CD4-positive, alpha-beta memory T cell (primary cell): ENCODE results near the gene ZFYVE27. TPM values are rescaled to one million over a fixed set of nuclear protein-coding genes. Genes with fewer than 3 reads are reported as not detected.

ENCODE experiments used
- CTCF ChIA-PET: fragments of 350-600 bp; sonication (Branson Sonifier 250); formaldehyde crosslinking; loops from one replicate; lab custom pipeline; 2021; ENCODE audit warnings: inconsistent platforms; ENCODE audit not compliant: partially characterized antibody; lab: Charles Lee
- POLR2A ChIA-PET: fragments of 350-600 bp; sonication (Branson Sonifier 250); formaldehyde crosslinking; loops from one replicate; lab custom pipeline; 2021; ENCODE audit not compliant: partially characterized antibody; lab: Charles Lee
- DNase-seq, 5 donors: peaks; one replicate each; pipeline versions ENCODE4 v3.0.0 to v3.0.0-alpha.2; 2020 to 2022; ENCODE audit warnings: mixed read lengths in 1 of 5
- H3K27ac ChIP-seq: one replicate; pipeline ENCODE4 v1.7.0; 2013; ENCODE audit warnings: low read depth, low read length
- H3K27me3 ChIP-seq: 2 replicates; pipeline ENCODE4 v1.7.0; 2013; ENCODE audit warnings: mild to moderate bottlenecking, low read length, moderate library complexity; ENCODE audit not compliant: insufficient read depth
- H3K36me3 ChIP-seq: 2 replicates; pipeline ENCODE4 v1.7.0; 2013; ENCODE audit warnings: mild to moderate bottlenecking, low read length, moderate library complexity; ENCODE audit not compliant: insufficient read depth
- H3K4me1 ChIP-seq: 2 replicates; pipeline ENCODE4 v1.7.0; 2013; ENCODE audit warnings: mild to moderate bottlenecking, low read length, moderate library complexity; ENCODE audit not compliant: insufficient read depth
- H3K4me3 ChIP-seq, 2 donors: one replicate each; pipeline ENCODE4 v1.7.0; 2013; ENCODE audit warnings: low read length in 2 of 2, mild to moderate bottlenecking in 1 of 2
- H3K9me3 ChIP-seq, 2 donors: one replicate each; pipeline ENCODE4 v1.7.0; 2013; ENCODE audit warnings: low read length in 2 of 2, control low read depth in 1 of 2; ENCODE audit not compliant: control insufficient read depth in 1 of 2
- H3K27ac Mint-ChIP-seq, 7 donors: one replicate each; pipeline ENCODE4 v1.8.0; 2020 to 2021; ENCODE audit warnings: mixed read lengths in 7 of 7, mild to moderate bottlenecking in 6 of 7, inconsistent platforms in 3 of 7, moderate library complexity in 3 of 7
- H3K27me3 Mint-ChIP-seq, 2 donors: one replicate each; pipeline ENCODE4 v1.8.0; 2020 to 2021; ENCODE audit warnings: mixed read lengths in 2 of 2
- H3K36me3 Mint-ChIP-seq, 2 donors: one replicate each; pipeline ENCODE4 v1.8.0; 2020 to 2021; ENCODE audit warnings: mixed read lengths in 2 of 2, inconsistent platforms in 1 of 2, mild to moderate bottlenecking in 1 of 2
- H3K4me1 Mint-ChIP-seq, 4 donors: one replicate each; pipeline ENCODE4 v1.8.0; 2020 to 2021; ENCODE audit warnings: mixed read lengths in 4 of 4, mild to moderate bottlenecking in 1 of 4
- H3K4me3 Mint-ChIP-seq, 8 donors: one replicate each; pipeline ENCODE4 v1.8.0; 2020 to 2021; ENCODE audit warnings: mixed read lengths in 8 of 8, mild to moderate bottlenecking in 7 of 8, moderate library complexity in 6 of 8, inconsistent platforms in 3 of 8
- H3K9me3 Mint-ChIP-seq, 8 donors: one replicate each; pipeline ENCODE4 v1.8.0; 2020 to 2021; ENCODE audit warnings: mixed read lengths in 8 of 8, mild to moderate bottlenecking in 5 of 8, inconsistent platforms in 3 of 8, moderate library complexity in 1 of 8
- intact Hi-C: fragments of 100-400 bp; cut with micrococcal nuclease; formaldehyde crosslinking; loops from one replicate; pipeline ENCODE4 v1.15.1; 2023
- polyA plus RNA-seq, 2 donors: library from polyadenylated mRNA; unstranded; fragments of 300-500 nt; fragmentation: Illumina TruSeq; gene quantifications; one replicate each; pipeline ENCODE4 v1.2.3, GENCODE V29; 2021
- total RNA-seq, 2 experiments: library from RNA; stranded (reverse); gene quantifications; one replicate each; pipeline ENCODE4 v1.2.3, GENCODE V29; 2021

Gene ZFYVE27
- total and polyA plus RNA-seq, 4 experiments from 2014 or later = 26.8 to 64.5 (median 44.1) TPM

DNA sequence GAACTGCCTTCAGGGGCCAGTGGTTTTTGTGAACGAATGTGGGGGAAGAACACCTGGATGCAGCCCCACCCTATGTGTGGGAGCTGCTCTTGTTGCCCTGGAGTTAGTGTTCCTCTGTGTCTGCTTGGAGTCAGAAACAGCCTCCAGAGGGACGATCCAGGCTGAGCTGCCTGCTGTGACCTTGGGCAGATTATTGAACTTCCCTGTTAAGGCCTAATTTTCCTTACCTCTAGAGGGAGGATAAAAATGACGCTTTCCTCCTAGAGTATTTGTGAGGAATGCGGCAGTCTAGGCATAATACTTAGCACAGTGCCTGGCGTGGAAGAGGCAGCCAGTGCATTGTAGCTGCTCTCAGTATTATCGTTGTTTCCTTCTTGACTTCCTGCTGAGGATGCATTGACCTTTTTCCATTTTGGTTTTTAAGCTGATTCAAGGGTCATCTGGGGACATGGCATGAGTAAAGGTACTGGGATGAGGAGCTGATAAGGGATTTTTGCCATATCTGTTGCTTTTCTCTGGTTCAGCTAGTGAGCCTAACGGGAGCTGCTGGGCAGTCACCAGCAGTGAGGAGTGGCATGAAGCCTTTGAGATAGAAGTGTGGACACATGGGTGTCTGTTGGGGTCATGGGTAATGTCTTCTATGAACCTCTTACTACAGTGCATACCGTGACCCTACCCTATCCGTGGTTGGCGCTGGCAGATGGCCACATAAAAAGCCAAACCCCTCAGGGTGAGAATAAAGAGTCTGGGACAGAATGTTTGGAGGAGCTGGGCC lies 6.4 kb downstream of the ZFYVE27 start:
- H3K4me1 ChIP-seq = peaks cover 29% of the 10 kb centered on the region
- DNase-seq = no peak
- Mint-ChIP-seq H3K9me3 (no peaks in the 10 kb centered on the region), H3K27me3 (no peaks in the 10 kb centered on the region), H3K4me3 (peak overlapping the region in 1 of 8 donors; percentile 24), H3K27ac (peak overlapping the region in 1 of 7 donors; percentile 14), H3K36me3 (peaks cover 59 to 72% of the 10 kb centered on the region in 2 donors), H3K4me1 (peaks cover 28 to 61% (median 45%) of the 10 kb centered on the region in 4 donors)
- H3K27ac ChIP-seq = no peak overlapping the region
- intact Hi-C loops = no loop called here
- CTCF ChIA-PET = interaction anchor here (0.6 to 2.8 kb wide), 7 partner anchors 7 to 126 kb away, joined by 3 to 19 read pairs (median 3); partner anchors contain the start of gene ZFYVE27
- H3K36me3 ChIP-seq = peaks cover 46% of the 10 kb centered on the region
- H3K27me3 ChIP-seq = no peaks in the 10 kb centered on the region
- no peak overlapping the region for H3K4me3 ChIP-seq
- POLR2A ChIA-PET = interaction anchor here (1.1 to 1.4 kb wide), 2 partner anchors 10 to 57 kb away, joined by 3 to 4 read pairs; partner anchors contain the start of gene AVPI1
- H3K9me3 ChIP-seq = no peaks in the 10 kb centered on the region

DNA sequence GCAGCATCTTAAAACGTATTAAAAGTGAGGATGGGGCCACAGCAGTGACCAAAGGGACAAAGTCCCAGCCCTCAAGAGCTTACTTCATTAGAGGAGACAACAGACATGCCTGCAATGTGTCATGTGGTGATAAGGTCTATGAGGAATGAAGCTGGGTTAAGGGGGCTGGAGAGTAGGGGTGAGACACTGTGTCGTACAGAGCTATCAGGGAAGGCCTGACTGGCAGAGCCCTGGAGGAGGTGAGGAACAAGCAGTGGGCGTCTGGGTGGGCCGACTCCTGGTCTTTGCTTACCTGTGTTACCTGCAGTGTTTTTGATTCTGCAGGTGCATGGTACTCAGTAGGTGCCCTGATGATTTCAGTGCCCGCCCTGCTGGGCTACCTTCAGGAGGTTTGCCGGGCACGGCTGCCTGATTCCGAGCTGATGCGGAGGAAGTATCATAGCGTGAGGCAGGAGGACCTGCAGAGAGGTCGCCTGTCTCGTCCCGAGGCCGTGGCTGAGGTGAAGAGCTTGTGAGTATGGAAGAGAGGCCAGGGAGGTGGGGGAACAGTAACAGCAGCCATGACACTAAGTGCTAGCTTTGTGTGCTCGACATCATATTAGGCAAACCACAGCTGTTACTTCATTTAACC lies 7.6 kb downstream of the ZFYVE27 start:
- Mint-ChIP-seq H3K9me3 (no peaks in the 10 kb centered on the region), H3K4me1 (peaks cover 25 to 55% (median 38%) of the 10 kb centered on the region in 4 donors), H3K36me3 (peaks cover 62 to 78% of the 10 kb centered on the region in 2 donors), H3K27me3 (no peaks in the 10 kb centered on the region), H3K27ac (peak overlapping the region in 3 of 7 donors; percentile 43 to 83 (median 69)), H3K4me3 (no peak overlapping the region)
- Histone ChIP-seq H3K9me3 (no peaks in the 10 kb centered on the region), H3K4me1 (peaks cover 19% of the 10 kb centered on the region), H3K4me3 (no peak overlapping the region), H3K27me3 (no peaks in the 10 kb centered on the region), H3K27ac (no peak overlapping the region), H3K36me3 (peaks cover 58% of the 10 kb centered on the region)
- DNase-seq = no peak
- intact Hi-C loops = no loop called here
- ChIA-PET CTCF (interaction anchor here (0.6 to 2.8 kb wide), 12 partner anchors 8 to 126 kb away, joined by 3 to 19 read pairs (median 3); partner anchors contain the start of genes MARVELD1 and ZFYVE27), POLR2A (interaction anchor here (1.1 kb wide), 1 partner anchor 11 kb away, joined by 3 read pairs; no protein-coding TSS in a partner anchor)

GRCh38 chr10:97747573-97747972 lies 10.6 kb downstream of the ZFYVE27 start:
- intact Hi-C loops = no loop called here
- Histone ChIP-seq H3K27ac (no peak overlapping the region), H3K36me3 (peaks cover 79% of the 10 kb centered on the region), H3K9me3 (no peaks in the 10 kb centered on the region), H3K27me3 (no peaks in the 10 kb centered on the region), H3K4me1 (no peaks in the 10 kb centered on the region), H3K4me3 (no peak overlapping the region)
- Mint-ChIP-seq H3K27me3 (no peaks in the 10 kb centered on the region), H3K9me3 (no peaks in the 10 kb centered on the region), H3K36me3 (peaks cover 73 to 83% of the 10 kb centered on the region in 2 donors), H3K4me1 (peaks cover 5 to 30% (median 18%) of the 10 kb centered on the region in 4 donors), H3K27ac (no peak overlapping the region), H3K4me3 (no peak overlapping the region)
- no peak for DNase-seq
- POLR2A ChIA-PET = no interaction called here
- CTCF ChIA-PET = interaction anchor here (1.1 to 1.5 kb wide), 2 partner anchors 44 to 298 kb away, joined by 3 to 4 read pairs; no protein-coding TSS in a partner anchor

DNA sequence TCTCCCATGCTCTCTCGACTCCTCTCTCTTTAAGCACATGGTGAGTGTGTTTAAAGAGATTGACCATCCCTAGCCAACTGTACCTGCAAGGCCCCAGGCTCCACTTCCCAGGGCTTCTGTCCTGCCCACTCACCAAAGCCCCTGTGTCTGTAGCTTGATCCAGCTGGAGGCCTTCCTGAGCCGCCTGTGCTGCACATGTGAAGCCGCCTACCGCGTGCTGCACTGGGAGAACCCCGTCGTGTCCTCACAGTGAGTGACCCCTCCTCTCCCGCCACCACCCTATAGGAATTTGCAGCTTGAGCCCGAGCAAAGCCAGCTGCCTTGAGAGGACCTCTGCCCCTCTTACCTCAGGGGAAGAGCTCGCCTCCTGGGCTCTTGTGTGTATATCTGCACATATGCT lies 11.2 kb downstream of the ZFYVE27 start:
- POLR2A ChIA-PET = interaction anchor here (1.2 kb wide), 1 partner anchor 11 kb away, joined by 4 read pairs; the partner anchor contains the start of gene ZFYVE27
- Mint-ChIP-seq H3K4me1 (peaks cover 3 to 25% (median 15%) of the 10 kb centered on the region in 4 donors), H3K4me3 (no peak overlapping the region), H3K27ac (no peak overlapping the region), H3K27me3 (no peaks in the 10 kb centered on the region), H3K9me3 (no peaks in the 10 kb centered on the region), H3K36me3 (peaks cover 72 to 80% of the 10 kb centered on the region in 2 donors)
- no peak for DNase-seq
- Histone ChIP-seq H3K4me3 (no peak overlapping the region), H3K9me3 (no peaks in the 10 kb centered on the region), H3K4me1 (no peaks in the 10 kb centered on the region), H3K36me3 (peaks cover 80% of the 10 kb centered on the region), H3K27me3 (no peaks in the 10 kb centered on the region), H3K27ac (no peak overlapping the region)
- intact Hi-C loops = no loop called here
- CTCF ChIA-PET = interaction anchor here (1.1 to 1.8 kb wide), 4 partner anchors 44 to 298 kb away, joined by 3 to 5 read pairs (median 4); no protein-coding TSS in a partner anchor

DNA sequence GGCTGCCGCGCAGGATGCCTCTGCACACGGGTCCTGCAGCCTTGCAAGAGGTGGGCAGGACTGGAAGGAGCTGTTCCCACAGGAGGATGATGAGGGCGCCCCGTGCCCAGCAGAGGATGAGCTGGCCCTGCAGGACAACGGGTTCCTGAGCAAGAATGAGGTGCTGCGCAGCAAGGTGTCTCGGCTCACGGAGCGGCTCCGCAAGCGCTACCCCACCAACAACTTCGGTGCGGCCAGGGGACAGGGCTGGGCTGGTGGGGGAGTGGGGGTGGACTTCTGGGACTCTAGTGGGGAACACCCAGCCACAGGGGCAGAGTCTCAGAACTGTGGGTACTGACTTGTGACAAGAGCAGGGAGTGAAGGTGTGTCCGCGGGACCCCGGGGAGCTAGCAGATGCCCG lies 16.0 kb downstream of the ZFYVE27 start:
- ChIA-PET POLR2A (interaction anchor here (1.5 kb wide), 1 partner anchor 12 kb away, joined by 3 read pairs; no protein-coding TSS in a partner anchor), CTCF (interaction anchor here (0.7 to 1.8 kb wide), 4 partner anchors 8 to 50 kb away, joined by 3 to 4 read pairs (median 3); no protein-coding TSS in a partner anchor)
- Mint-ChIP-seq H3K9me3 (no peaks in the 10 kb centered on the region), H3K27ac (no peak overlapping the region), H3K27me3 (no peaks in the 10 kb centered on the region), H3K36me3 (peaks cover 75 to 83% of the 10 kb centered on the region in 2 donors), H3K4me1 (peaks cover 0 to 2% (median 0%) of the 10 kb centered on the region in 4 donors), H3K4me3 (no peak overlapping the region)
- DNase-seq = no peak
- Histone ChIP-seq H3K36me3 (peaks cover 95% of the 10 kb centered on the region), H3K4me1 (no peaks in the 10 kb centered on the region), H3K9me3 (no peaks in the 10 kb centered on the region), H3K4me3 (no peak overlapping the region), H3K27ac (no peak overlapping the region), H3K27me3 (no peaks in the 10 kb centered on the region)
- intact Hi-C loops = no loop called here

GRCh38 chr10:97754726-97755125 lies 17.8 kb downstream of the ZFYVE27 start:
- peaks cover 63 to 76% of the 10 kb centered on the region in 2 donors for H3K36me3 Mint-ChIP-seq
- H3K27ac ChIP-seq = no peak overlapping the region
- no peaks in the 10 kb centered on the region for H3K27me3 ChIP-seq
- H3K27ac Mint-ChIP-seq = peak overlapping the region in 1 of 7 donors; percentile 72
- no peak overlapping the region for H3K4me3 Mint-ChIP-seq
- no peaks in the 10 kb centered on the region for H3K4me1 ChIP-seq
- ChIA-PET POLR2A (no interaction called here), CTCF (no interaction called here)
- H3K4me3 ChIP-seq = no peak overlapping the region
- no peaks in the 10 kb centered on the region for H3K27me3 Mint-ChIP-seq
- DNase-seq = no peak
- intact Hi-C loops = no loop called here
- peaks cover 85% of the 10 kb centered on the region for H3K36me3 ChIP-seq
- H3K4me1 Mint-ChIP-seq = no peaks in the 10 kb centered on the region
- no peaks in the 10 kb centered on the region for H3K9me3 Mint-ChIP-seq
- no peaks in the 10 kb centered on the region for H3K9me3 ChIP-seq

- Mint-ChIP-seq H3K36me3 (peaks cover 56 to 75% of the 10 kb centered on the region in 2 donors), H3K27me3 (no peaks in the 10 kb centered on the region), H3K4me3 (no peak overlapping the region), H3K9me3 (no peaks in the 10 kb centered on the region), H3K27ac (no peak overlapping the region), H3K4me1 (no peaks in the 10 kb centered on the region)
- no peak overlapping the region for H3K27ac ChIP-seq
- no peak for DNase-seq
- no peaks in the 10 kb centered on the region for H3K4me1 ChIP-seq
- H3K27me3 ChIP-seq = no peaks in the 10 kb centered on the region
- POLR2A ChIA-PET = no interaction called here
- CTCF ChIA-PET = no interaction called here
- H3K4me3 ChIP-seq = no peak overlapping the region
- H3K36me3 ChIP-seq = peaks cover 81% of the 10 kb centered on the region
- no peaks in the 10 kb centered on the region for H3K9me3 ChIP-seq
- intact Hi-C loops = no loop called here
Observed at GRCh38 chr10:97755718-97756117, 18.8 kb downstream of the ZFYVE27 start.
